Measurements from ENCODE around the gene LMNTD1.

Gene LMNTD1

DNA sequence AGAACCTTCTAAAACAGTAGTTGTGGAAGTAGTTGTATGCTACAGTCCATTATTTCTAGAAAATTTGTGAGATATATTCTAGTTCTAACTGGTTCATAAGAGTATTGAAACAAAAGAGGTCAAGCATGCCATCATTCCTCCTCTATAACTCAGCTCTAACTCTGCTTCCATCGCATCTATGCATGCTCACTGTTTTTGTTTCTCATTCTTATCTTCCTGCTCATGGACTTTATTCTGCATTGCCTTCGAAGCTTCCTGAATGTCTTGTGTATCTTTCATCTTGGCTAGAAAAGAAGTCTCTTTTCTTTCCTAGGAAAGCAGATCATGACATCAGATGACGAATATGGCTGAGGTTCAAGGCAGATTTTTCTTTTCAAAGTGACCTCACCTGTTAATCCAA, 402 bp downstream of the LMNTD1 start:
- no peak for DNase-seq

DNA sequence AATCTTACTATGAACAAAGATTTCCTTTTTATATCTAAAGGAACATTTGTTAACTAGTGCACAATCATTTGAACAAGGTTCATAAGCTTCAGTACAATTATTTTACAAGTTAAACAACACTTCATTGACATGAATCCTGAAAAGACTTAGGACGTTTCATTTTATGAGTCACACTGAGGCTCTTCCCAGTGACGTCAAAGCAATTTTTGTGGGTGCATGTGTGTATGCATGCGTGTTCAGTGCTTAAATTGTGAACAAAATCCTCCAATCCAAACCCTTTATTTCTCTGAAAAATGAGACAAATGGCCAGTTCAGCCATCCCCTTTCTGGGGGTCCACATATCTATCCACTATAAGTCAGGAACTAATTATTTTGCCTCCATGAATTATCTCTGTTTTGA, 2.9 kb downstream of the LMNTD1 start:
- DNase-seq = no peak

DNA sequence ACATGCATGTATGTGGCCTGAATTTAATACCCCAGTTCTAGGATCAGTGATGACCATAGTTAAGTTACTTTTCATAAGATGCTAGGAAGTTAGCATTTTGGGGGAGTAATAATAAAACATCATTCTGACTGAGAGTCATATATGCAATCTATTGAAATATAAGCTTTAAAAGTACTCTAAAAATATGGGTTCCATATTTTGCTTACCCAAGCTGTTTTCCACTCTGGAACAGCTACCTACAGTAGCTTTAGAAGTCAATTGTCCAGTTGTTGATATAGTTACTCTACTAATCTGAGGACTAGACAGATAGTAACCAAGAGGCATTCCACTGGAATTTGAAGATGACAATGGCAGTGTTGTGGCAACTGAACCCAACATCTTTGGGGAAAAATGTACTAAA, 4.0 kb downstream of the LMNTD1 start:
- no peak for DNase-seq

DNA sequence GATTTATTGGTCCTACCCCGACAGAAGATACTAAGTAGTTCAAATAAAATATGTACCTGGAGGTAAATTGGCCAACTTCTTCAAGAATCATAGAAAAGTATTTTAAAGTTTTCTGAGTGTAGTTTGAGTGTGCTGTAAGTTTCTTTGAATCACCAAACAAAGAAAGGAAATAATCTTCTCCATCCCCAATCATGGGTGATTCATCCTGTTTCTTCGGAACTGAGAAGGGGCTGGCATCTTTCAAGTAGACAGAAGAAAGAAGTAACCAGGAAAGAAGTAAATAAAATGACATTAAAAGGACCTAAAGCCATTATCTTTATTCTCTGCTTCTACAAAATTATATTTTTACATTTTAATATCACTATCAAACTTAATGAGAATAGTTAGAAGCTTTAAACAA, 6.8 kb downstream of the LMNTD1 start:
- no peak for DNase-seq

DNA sequence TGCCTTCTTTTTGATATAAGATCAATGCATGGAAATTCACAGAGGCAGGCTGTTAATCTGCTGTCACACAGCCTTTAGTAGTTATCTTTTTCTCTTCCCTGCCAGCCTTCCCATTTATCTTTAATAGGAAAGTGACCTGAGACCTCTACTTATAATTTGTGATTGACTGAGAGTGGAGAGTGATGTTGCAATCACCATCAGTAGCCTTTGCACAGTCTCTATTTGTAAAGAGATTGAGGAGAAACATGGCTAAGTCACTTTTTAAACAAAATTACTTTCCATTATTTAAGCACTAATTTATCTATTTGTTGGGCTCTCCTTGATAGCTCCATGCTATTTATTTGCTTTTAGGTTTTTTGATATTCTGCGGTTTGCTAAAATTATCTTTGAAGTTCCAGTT, 19.9 kb downstream of the LMNTD1 start:
- DNase-seq = no peak

DNA sequence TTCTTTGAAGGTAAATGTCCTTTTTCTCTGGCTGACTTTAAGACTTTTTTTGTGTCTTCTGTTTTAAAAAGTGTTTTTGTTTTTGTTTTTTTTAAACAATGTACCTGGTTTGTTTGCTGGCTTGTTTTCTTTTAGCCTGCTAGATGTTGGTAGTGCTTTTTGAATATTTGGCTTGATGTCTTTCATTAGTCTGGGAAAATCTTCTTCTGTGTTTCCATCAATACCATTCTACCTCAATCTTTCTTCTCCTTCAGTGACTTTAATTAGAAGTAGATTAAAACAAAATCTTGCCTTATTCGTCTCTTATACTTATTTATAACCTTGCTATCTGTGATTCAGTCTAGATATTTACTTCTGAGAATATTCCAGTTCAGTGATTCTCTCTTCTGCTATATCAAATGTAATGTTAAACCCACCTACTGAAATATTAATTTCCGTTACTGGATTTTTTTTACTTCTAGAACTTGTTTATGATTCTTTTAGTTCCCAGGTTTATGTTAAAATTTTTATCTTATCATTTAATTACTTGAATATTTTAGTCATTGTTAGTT, 21.5 kb downstream of the LMNTD1 start:
- DNase-seq = no peak

DNA sequence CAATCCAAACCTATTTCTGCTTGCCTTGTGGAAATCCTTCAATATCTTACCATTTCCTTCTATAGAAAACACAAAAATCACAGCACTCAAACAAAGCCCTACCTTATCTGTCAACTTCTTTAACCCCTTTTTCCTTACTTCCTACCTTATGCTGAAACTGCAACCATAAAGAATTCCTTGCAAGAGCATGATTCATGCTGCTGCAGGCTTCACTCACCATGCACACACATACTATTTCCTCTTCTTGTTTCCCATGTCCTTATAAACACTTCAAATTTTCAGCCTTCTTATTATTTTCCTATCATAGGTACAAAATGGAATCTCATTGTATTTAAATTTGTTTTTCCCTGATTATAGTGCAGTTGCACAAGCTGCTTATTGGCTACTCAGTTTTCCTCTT, 23.3 kb downstream of the LMNTD1 start:
- no peak for DNase-seq

DNA sequence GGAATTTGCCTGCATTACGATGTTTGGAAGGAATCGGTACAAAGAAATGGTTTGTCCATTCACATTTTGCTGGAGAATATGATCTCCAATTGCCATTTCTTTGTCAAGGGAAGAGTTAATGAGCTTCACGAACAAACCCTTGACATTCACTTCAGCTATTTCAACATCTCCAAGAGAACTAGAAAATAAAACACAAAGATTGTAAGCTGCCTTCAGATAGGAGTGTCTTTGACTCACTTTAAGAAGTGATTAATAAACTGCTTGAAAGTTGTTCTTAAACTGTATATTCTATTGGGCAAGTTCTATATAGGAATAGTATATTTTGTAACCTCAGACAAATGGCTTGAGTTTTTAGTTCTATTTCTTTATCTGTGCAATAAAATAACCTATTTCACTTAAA, 26.3 kb downstream of the LMNTD1 start:
- DNase-seq = no peak

DNA sequence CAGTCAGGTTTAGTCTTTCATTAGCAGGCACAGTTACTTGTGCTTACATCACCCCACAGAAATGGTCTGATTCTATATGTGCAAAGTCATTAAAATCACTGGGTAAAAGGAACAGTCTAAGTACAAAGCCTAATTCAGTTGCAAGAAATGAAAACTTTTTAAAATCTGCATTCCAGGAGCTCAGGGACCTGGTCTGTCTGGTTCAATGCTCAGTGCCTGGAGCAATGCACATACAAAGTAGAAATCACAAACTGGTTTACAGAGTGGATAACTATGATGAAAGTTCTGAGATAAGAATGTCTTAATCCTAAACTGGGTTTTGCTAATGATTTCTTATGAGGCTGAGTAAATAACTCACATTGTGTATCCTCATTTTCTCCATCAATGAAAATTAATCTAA, 28.7 kb downstream of the LMNTD1 start:
- DNase-seq = no peak

DNA sequence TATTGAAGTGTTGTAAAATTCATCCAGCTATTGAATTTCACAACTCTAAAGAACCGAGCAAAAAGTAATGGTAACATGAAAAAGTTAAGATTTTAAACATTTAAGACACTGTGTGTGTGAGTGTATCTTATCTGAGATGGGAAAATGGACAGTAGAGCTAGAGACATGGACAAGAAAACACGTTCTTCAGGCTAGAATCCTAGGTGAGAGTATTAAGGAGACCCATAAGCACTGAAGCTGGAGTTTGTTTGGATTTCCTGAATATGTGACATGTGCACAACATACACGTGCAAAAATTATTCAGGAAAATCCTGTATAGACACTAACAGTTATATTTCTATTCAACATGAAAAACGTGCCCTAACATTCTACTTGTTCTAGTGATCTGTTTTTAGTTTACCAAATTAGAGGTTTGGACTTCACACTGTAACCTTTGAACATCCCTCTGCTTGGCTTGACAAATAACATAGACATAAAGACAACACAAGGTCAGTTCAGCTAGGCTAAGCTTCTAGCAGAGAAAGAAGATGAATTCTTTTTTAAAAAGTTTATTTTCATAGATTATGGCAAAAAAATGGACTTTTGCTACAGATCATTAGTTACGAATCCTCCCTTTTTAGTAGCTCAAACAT, 31.3 kb downstream of the LMNTD1 start:
- no peak for DNase-seq

DNA sequence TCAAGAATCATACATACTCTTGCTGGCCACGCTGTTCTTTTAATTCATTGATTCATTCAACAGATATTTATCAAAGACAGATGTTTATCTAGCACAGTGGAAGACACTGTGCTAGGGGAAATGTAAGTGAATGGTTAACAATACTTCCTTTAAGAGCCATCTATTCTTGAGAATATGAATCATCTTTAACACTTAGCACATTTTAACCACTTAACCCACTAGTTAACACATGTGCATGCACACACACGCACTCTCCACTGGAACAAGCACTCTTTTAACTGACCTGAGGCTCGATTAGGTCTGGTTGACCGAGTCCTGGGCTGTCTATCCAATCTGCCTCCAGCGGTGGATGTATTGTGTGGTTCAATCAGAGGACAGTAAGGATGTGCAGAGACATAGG, 34.6 kb downstream of the LMNTD1 start:
- DNase-seq = peak; percentile 65

DNA sequence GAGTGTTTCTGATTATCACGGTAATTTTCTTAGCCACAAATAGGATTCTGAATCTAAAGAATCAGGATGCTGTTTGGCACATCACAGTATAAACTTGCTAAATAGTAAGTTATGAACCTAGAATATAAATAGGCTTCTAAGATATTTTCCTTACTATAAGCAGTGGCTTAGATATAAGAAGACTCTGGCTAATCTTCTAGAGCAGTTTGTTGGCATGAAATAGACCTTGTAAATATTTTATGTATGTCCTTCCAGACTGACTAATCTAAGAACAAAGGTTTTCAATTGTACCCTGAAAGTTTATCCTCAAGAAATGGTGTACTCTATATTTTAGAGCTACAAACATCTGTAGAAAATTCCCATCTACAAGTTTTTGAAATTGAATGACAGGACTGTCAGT, 48.3 kb downstream of the LMNTD1 start:
- DNase-seq = no peak

DNA sequence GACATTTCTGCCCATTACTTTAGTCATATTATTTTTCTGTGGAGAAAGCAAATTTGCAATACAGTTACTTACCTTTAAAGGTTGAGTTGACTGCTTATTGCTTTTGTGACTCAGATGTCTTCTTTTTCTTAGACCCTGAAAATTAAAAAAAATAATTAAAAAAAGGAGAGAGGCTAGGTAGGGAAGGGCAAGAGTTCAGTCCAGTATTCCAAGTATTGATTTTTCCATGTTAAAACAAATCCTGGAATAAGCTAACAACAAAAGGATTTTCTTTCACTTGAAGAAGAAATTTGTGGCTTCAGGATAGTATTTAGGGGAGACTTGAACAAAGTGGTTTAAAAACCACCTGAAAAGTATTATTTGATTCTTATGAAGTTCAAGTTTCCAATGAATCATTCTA, 49.4 kb downstream of the LMNTD1 start:
- DNase-seq = no peak

DNA sequence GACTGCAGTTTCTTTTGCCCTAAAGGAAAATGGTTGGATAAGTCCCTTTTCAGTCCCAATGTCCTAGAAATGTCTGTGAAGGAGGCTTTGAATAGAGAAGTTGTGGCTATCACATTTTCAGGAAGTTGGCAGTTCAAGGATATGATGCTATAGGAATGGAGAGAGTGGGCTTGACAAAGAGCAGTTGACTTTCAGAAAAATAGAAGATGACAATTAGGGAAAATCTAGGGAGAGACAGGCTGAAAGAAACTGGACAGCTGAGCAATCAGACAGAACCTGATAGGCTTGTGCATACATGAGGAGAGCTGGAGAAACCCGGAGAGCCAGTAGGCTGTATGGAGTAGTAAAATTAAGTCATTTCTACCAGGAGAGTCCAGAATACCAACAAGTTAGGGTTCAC, 50.5 kb downstream of the LMNTD1 start:
- no peak for DNase-seq

DNA sequence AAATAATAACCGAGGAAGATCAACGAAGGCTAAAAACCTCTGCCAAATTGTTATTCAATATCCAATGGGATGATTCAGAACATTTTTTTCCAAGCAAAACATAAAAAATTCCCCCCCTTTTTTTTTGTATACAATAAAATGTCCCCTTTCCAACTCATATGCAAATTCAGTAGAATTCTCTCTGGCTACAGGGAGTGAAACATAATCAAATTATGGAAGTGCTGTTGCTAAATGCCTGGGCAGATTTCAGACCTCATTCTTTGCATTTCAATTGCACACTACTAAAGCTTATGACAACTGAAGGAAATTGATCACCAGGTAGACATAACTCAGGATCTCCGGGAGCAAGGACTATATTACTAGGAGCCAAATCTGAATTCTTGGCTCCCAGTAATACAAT, 51.0 kb downstream of the LMNTD1 start:
- no peak for DNase-seq

DNA sequence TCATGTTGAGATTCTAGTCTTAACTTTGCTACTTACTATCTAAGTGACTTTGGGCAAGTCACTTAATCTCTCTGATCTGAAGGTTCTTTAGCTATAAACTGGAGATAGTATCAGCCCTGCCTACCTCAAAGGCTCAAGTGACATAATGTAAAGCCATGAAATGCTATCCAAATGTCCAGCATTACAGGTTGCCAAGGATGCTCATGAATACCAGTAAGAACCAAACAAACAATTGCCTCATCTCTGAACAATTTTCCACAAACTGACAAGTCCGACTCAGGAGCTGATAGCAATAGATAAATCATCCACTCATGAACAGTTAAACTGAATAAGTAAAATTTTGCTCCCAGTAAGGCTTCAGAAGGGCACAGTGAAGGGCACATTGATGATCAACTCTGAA, 51.5 kb downstream of the LMNTD1 start:
- DNase-seq = peak; percentile 63

DNA sequence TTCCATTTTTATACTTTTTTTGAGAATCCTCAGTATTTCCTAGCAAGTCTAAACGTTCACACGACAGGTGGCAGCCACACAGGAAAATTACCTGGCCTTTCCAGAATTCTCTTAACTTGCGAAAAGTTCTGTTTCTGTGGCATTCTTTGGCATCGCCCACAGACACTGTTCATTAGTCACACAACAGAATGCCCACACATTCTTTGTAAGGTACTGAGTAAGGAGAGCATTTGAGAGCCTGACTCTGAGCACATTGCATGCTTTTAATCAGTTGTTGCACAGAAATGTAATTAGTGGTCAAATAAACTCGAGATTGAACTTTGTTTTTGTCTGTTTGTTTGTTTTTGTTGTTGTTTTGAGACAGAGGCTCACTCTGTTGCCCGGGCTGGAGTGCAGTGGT, 52.4 kb downstream of the LMNTD1 start:
- DNase-seq = no peak

DNA sequence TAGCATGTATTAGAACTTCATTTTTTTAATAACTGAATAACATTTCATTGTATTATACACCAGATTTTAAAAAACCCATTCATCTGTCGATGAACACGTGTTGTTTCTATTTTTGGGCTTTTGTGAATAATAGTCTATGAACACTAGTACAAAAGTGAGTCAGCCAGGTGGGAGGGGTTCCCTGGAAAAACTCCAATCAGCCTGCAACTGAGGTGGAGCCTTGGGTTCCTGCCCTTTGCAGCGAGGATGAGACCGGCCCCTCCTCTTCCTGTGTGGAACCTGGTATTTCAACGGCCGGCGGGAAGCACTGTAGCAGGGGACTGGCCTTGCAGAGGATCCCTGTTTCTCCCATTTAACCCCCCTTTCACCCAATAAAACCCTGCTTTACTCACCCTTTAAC, 56.1 kb downstream of the LMNTD1 start:
- DNase-seq = no peak

DNA sequence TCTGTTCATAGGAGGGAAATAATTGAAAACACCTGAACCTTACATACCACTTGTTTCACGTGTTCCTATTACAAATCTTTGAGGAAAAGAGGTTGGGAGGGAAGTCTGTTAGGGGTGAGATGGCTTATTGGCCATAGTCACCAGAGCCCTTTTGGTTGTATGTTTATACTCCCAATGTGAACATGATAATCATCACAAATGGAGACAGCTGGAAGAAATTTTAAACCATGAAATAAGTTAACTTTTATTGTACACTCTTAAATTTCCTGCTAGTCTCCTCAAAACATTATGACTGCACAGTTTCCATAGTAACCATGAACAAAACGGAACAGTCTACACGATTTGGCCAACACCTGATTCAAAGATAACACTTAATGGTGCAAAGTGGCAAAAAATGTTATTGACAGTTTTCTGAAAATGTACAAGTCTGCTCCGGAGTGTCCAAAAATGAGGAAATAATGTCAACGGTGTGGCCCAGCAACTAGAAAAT, 56.9 kb downstream of the LMNTD1 start:
- DNase-seq = peak; percentile 76

DNA sequence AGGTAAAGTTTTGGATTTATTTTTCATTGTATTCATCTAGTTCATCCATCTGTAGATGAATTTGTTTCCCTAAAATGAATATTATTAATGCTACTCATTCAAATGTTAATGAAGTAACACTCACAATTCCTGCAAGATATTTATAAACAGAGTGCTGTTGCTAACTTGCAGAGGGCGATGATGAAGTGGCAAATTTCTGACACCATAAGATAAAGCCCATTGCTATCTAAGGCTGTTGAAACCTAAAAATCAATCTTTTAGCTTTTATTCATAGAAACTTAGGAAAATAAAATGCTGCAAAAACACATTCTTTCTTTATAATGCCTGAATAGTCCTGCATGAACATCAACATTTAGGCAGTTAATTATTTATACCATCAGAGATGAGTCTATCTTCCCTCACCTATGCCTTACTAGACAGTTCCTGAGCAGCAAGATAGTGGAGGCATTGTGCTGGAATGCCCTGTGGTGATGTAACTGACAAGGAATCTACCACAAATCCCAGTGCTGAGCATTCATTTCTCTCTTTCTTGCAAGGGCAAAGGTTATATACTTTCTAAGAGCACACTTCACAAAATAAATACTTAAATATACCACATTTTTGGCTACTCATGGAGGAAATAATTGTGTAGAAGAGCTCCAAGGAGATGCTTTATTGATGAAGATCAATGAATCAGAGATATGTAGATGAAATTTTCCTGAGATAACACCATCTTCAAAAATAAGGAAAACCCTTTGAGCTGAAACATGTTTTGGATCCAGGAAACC, 57.6 kb downstream of the LMNTD1 start:
- peak; percentile 72 for DNase-seq

DNA sequence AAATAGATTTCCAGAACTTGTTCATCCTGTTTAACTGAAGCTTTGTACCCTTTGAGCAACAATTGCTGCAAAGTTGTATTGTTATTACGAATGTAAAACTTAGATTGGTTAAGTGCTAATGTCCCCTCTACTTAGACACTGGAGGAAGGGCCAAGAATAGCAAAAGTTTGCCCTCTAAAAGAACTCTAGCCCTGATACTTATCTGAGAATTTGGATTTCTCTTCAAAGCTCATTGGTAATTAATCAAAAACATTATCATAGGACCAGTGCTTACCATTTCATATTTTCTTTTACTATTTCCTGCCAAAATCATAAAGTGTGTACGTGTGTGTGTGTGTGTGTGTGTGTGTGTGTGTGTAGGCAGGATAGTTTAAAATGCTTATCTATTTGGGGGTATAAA, 58.2 kb downstream of the LMNTD1 start:
- DNase-seq = no peak

DNA sequence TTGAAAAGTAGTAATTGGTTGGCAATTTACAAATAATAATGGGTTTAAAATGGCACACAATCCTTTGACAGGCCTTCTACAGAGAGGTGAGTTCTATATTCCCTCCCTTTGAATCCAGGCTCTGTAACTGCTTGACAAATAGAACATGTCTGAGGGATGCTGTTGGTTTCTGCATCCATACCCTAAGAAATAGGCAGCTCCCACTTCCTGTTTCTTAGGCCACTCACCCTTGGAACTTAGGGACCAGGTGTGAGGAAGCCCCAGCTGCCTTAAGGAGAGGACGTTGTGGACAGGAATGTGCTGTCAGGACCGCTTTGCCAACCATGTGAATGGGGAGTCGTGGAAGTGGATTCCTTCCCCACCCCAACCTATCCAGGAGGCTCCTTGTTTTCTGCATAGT, 59.4 kb downstream of the LMNTD1 start:
- no peak for DNase-seq

DNA sequence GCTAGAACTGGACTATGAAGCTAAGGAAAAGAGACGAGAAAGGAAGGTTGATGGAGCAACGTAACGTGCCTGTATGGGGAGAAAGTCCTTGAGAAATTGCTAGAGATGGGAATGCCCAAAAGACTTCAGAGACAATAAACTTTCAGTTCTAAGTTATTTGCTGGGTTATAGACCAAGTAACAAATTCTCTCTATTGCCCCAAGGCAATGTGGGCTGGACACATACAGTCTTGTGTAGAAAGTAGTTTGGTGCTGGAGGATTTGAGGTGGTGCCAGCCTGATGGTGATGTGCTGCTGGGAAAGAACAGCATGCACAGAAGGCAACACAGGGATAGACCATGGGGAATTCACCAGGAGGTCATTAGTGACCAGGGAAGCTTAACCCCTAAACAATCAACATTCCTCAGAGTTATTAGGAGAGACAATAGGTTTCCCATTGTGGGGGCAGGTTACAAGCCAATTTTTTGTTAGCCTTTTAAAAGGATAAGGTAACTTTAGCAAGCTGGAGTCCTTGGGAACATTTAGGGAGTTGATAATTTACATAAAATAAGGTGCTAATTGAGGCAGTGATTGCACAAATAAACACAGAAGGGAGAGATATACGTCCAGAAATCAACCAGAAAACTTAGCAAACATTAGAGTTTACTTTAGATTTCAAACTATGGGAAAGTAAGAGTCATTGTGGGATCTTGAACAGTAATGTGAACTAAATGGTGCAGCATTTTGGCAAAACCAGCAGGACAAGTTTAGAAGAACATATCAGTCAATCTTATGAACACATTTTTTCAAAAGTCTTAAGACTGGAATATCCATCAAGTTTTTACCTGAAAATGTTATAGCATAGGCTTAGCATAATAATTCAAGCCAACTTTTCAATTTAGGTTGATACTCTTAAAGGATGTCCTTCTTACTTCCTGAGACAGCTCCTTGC, 61.4 kb downstream of the LMNTD1 start:
- DNase-seq = no peak

Measured in DMS53 (cell line).